ENCODE data around the gene PROX2. TPM values are rescaled to one million over a fixed set of nuclear protein-coding genes. Genes with fewer than 3 reads are reported as not detected.

PROX2 gene
- total RNA-seq, 1 experiment from 2014 or later = not detected

DNA sequence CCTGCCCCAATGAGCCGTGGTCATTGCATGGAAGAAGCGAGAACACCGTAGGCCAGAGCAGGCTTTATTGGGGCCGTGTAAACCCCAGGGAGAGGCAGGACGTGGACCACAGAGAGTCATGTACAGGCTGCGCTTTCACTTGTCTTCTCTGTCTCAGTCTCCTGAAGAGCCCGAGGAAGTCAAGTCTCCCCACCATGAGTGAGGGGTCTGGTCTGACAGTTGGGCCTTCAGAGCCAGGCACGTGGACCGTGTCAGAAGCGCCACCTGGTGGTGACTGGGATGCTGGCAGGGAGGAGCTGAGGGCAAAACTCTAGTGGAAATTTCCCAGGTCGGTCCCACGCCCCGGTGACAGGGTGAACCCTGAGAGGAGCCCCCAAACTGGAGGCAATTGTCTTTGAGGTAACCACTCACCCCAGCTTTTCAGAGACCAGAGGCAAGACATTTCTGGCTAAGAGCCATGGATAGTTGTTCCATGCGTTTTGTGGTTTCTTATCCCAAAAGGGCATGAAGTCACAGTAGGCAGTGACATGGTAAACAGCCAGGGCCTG is 29.7 kb upstream of the PROX2 start:
- intact Hi-C loops (cut with micrococcal nuclease) = loop anchor here (1.0 kb wide), 1 partner anchor 44 kb away; no protein-coding TSS in a partner anchor
- POLR2A ChIA-PET (ENCODE audit: unreplicated experiment) = no interaction called here
- H3K4me2 ChIP-seq (ENCODE audit: low read length) = no peak overlapping the region

DNA sequence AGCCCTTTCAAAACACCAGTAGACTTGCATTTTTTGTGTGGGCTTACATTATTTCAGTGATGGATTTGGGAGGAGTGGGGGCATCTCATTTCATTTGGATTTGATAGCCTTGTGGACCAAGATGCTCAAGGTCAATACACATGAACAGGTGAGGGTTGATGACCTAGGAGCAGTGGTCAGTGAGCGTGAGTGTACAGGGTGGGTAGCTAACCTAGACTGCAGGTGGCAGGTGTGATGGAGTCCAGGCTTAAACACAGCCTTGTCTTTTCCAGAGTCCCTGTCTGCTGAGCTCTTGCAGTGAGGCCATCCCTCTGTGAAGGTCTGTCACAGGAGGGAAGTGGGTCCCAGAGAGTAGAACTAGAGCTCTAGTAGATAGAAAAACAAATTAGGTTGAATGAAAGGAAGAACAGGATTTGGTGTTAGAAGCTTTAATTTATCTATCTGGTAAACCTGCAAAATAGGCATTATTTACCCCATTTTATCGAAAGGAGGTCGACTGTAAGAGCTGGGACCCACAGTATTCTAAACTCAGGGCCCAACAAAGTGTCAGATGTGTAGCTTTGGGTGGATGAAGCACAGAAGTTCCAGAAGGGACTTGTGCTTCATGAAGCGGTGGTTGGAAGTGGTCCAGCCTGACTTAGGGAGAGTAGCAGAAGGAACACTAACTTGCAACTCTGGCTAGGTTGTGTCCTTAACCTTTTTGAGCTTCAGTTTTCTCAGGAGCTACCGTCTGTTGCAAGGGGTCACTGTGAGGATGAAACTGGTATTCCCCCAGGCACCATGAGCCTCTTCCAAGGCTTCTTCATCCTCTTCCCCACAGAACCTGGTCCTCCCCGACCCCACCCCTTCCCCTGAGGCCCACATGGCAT is 28.9 kb upstream of the PROX2 start:
- no peaks in the 10 kb centered on the region for H4K20me1 ChIP-seq (ENCODE audit: low read length)
- no peak overlapping the region for H3K27ac ChIP-seq (ENCODE audit: low read length)
- no peaks in the 10 kb centered on the region for H3F3A ChIP-seq (ENCODE audit: low read length, unreplicated experiment)
- ChIA-PET POLR2A (ENCODE audit: unreplicated experiment) (no interaction called here), CTCF (interaction anchor here (0.5 to 2.3 kb wide), 5 partner anchors 27 to 45 kb away, joined by 3 to 56 read pairs (median 4); no protein-coding TSS in a partner anchor)
- ATAC-seq (peak; percentile 11), DNase-seq (no peak)
- no peak overlapping the region for H2AFZ ChIP-seq (ENCODE audit: low read length)
- TF ChIP-seq, protein P1, sequence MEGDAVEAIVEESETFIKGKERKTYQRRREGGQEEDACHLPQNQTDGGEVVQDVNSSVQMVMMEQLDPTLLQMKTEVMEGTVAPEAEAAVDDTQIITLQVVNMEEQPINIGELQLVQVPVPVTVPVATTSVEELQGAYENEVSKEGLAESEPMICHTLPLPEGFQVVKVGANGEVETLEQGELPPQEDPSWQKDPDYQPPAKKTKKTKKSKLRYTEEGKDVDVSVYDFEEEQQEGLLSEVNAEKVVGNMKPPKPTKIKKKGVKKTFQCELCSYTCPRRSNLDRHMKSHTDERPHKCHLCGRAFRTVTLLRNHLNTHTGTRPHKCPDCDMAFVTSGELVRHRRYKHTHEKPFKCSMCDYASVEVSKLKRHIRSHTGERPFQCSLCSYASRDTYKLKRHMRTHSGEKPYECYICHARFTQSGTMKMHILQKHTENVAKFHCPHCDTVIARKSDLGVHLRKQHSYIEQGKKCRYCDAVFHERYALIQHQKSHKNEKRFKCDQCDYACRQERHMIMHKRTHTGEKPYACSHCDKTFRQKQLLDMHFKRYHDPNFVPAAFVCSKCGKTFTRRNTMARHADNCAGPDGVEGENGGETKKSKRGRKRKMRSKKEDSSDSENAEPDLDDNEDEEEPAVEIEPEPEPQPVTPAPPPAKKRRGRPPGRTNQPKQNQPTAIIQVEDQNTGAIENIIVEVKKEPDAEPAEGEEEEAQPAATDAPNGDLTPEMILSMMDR (conservative IDR thresholded peaks at IDR 0.05; ENCODE audit: low read depth, low read length) = no peak
- TF ChIP-seq EZH2 (IDR thresholded peaks at IDR 0.05; ENCODE audit: low read length, unreplicated experiment) (no peak), EZH2phosphoT487 (IDR thresholded peaks at IDR 0.05; ENCODE audit: borderline replicate concordance, low read length) (no peak)
- H3K4me2 ChIP-seq (ENCODE audit: low read length) = no peak overlapping the region
- no peaks in the 10 kb centered on the region for H3K9me3 ChIP-seq (ENCODE audit: low read length)
- intact Hi-C loops (cut with micrococcal nuclease) = loop anchor here (1.0 kb wide), 1 partner anchor 44 kb away; no protein-coding TSS in a partner anchor
- H3K9ac ChIP-seq (ENCODE audit: low read length) = no peak overlapping the region
- no peaks in the 10 kb centered on the region for H3K4me1 ChIP-seq (ENCODE audit: insufficient read depth, low read length)
- H3K4me3 ChIP-seq (ENCODE audit: low read length) = no peak overlapping the region
- no peaks in the 10 kb centered on the region for H3K9me2 ChIP-seq (replicated peaks; ENCODE audit: low read length)
- H3K36me3 ChIP-seq (ENCODE audit: low read depth, low read length) = peaks cover 36% of the 10 kb centered on the region
- BruUV-seq (replicated peaks) = no TSS peak
- H3K27me3 ChIP-seq (ENCODE audit: low read length) = no peaks in the 10 kb centered on the region
- H3K79me2 ChIP-seq (ENCODE audit: low read length) = no peaks in the 10 kb centered on the region

More for the DNA sequence above, 29.7 kb upstream of the PROX2 start:
- Histone ChIP-seq H3K9me2 (replicated peaks; ENCODE audit: low read length) (no peaks in the 10 kb centered on the region), H4K20me1 (ENCODE audit: low read length) (no peaks in the 10 kb centered on the region), H3K9ac (ENCODE audit: low read length) (no peak overlapping the region), H3K79me2 (ENCODE audit: low read length) (no peaks in the 10 kb centered on the region), H2AFZ (ENCODE audit: low read length) (no peak overlapping the region), H3K4me3 (ENCODE audit: low read length) (no peak overlapping the region), H3K36me3 (ENCODE audit: low read depth, low read length) (peaks cover 28% of the 10 kb centered on the region), H3K4me1 (ENCODE audit: insufficient read depth, low read length) (no peaks in the 10 kb centered on the region), H3K27ac (ENCODE audit: low read length) (no peak overlapping the region), H3F3A (ENCODE audit: low read length, unreplicated experiment) (no peaks in the 10 kb centered on the region), H3K27me3 (ENCODE audit: low read length) (no peaks in the 10 kb centered on the region), H3K9me3 (ENCODE audit: low read length) (no peaks in the 10 kb centered on the region)
- BruUV-seq (replicated peaks) = no TSS peak
- DNase-seq (peak; percentile 68), ATAC-seq (peak; percentile 68)
- CTCF ChIA-PET = interaction anchor here (0.6 to 2.3 kb wide), 6 partner anchors 17 to 46 kb away, joined by 3 to 56 read pairs (median 6); partner anchors contain the start of gene RPS6KL1
- TF ChIP-seq, protein P1 (conservative IDR thresholded peaks at IDR 0.05; ENCODE audit: low read depth, low read length) = peak; percentile 98
- no peak for TF ChIP-seq EZH2phosphoT487 (IDR thresholded peaks at IDR 0.05; ENCODE audit: borderline replicate concordance, low read length)
- no peak for TF ChIP-seq EZH2 (IDR thresholded peaks at IDR 0.05; ENCODE audit: low read length, unreplicated experiment)
